ENCODE measurements around the gene KIF19.
"Not testable (repeated sequence)": the region's sequence is repeated elsewhere in the genome, so short reads cannot be mapped to it uniquely, and the experiment has no call there.

Gene KIF19

DNA sequence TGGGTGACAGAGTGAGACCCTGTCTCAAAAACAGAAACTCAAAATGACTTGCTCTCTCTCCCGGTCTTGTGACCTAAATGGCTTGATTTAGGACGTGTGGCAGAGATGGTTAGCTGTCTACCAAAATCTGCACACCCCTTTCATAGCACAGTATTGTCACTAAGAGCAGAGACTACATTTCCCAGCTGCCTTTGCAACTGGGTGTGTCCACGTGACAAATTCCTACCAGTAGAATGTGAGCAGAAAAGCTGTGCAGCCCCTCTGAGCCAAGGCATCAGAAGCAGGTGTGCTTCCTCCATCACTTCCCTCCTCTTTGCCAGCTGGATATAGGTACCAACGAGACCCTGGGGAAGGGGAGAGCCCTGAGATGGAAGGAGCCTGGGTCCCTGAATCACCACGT, 66.8 kb downstream of the KIF19 start:
- DNase-seq = no peak

DNA sequence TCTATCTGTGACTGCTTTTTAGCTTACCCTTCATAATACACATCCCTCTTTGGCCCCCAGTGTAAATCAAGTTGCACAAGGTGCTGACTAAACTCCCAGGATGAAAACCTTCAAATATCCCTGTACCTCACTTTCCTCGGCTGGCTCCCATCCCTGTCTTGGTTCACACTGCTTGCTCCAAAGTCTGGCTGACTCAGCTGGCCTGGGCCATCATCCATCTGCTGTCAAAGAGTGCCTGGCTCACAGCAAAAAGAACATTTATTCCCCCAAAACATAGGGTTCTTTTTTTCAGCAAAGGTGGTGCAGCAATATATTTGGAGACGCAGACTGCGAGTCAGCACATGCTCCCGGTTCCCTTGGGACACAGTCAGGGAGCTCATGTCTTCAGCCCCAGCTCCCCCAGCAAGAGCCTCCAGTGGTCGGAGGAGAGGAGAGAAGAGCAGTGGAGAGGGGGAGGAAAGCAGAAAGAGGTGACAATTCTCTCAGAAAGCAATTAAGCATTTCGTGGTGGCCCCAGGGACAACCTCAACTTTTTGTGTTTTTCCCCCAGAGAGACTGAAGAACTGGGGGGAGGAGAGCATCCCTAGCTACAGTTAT, 67.4 kb downstream of the KIF19 start:
- DNase-seq = no peak

- no peak for DNase-seq
Measured at GRCh38 chr17:74394275-74394950, 68.4 kb downstream of the KIF19 start.

DNA sequence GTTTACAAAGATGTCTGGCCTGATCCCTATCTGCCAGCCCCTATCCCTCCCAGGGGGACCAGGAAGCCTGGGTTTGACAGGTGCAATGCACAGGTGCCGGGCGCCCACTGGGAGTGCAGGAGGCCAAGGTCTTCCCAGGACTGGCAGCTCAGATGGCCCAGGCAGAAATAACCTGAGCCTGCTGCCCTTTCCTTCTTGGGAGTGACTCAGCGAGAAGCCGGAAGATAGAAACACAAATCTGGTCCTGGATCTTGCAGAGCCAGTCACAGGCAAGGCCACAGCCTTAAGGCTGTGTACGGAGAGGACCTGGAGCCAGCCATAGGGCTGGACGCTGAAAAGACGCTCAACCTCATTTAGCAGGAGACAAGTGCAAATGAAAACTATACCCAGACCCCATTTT, 69.0 kb downstream of the KIF19 start:
- DNase-seq = no peak

GRCh38 chr17:74396567-74396966, 70.5 kb downstream of the KIF19 start:
- no peak for DNase-seq

DNA sequence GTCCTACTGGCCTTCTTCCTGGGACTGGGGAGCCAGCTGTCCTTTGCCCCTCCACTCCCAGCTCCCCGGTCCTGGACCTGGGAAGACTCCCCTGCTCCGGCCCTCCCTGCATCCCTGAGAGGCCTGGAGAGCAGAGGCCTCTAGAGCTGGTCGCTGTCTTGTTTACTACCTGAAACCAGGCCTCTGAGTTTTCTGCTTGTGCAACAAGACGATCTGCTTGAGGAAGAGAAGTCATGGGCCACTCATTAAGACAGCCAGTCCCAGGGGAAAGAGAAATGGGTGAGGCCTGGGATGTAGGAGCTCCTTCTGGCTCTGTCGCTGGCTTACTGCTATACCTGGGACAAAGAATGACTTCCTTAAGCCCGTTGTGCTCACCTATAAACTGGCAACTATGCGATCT, 76.0 kb downstream of the KIF19 start:
- DNase-seq = no peak

DNA sequence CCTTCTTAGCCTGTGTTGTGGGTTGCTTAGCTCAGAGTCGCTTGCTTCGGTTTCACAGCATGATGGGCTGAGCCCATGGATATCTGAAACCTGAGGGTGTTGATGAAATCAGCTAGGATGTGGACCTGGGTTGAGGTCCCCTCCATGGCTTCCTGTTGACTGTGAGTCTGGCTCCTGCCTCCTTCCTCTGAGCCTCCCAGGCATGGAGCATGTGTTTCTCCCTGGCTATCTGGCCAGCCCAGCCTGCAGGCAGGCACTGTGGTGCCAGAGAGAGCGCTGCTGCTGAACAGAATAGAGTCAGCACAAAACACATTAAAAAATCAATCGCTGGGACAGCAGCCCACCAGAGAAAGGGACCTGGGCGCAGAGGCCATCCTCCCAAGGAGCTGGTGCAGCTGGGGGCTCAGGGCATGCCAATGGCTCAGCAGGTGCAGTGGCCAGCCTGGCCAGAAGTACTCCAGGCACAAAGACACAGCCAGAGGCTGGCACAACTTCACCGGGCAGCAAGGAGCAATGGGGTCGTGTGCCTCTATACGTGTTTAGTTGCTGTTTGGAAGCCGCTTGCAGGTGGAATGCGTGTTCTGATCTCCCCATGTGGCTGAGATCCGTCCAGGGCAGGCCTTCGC, 77.6 kb downstream of the KIF19 start:
- no peak for DNase-seq

DNA sequence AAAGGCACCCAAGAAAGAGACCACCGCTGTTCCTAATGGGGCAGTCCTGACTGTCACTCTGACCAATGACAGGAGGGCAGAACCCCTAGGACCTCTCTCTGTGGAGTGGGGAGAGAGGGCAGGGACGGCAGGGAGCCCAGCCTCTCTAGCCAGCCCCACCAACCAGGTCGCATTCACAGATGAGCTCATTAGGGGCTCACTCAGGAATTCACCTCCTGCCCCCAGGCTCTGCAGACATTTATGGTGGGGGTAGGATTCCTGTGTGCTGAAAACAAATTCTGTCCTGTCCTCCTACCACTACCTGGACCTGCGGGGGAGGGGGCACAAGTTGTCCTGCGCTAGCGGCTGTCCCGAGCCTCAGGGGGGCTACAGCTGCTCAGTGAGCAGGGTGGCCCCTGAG, 78.2 kb downstream of the KIF19 start:
- no peak for DNase-seq

DNA sequence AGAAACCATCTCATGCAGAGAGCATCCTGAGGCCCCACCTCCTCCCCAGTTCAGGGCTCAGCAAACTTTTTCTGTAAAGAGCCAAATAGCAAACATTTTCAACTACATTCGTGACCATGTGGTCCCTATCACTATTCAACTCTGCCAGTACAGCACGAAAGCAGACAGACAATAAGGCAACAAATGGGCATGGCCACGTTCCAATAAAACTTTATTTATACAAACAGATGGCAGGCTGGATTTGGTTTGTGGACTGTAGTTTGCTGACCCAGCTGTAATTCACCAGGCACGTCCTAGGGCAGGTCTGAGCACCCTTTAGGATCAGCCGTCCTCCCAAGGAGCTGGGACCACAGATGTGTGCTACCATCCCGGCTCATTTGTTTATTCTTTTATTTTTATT, 78.8 kb downstream of the KIF19 start:
- no peak for DNase-seq

- not testable (repeated sequence) for DNase-seq
Measured at GRCh38 chr17:74405311-74405710, 79.3 kb downstream of the KIF19 start.

Data from 8988T (cell line).